HG02870 (cell line): ENCODE results near the gene WDR59.
"Not testable (repeated sequence)": the region's sequence is repeated elsewhere in the genome, so short reads cannot be mapped to it uniquely, and the experiment has no call there.

Source experiments
- ATAC-seq: cut with Tn5 transposase; IDR thresholded peaks from one replicate; pipeline ENCODE4 v1.9.1; 2021; ENCODE audit warnings: mild to moderate bottlenecking, moderate library complexity; ENCODE audit not compliant: unreplicated experiment

Gene WDR59, protein sequence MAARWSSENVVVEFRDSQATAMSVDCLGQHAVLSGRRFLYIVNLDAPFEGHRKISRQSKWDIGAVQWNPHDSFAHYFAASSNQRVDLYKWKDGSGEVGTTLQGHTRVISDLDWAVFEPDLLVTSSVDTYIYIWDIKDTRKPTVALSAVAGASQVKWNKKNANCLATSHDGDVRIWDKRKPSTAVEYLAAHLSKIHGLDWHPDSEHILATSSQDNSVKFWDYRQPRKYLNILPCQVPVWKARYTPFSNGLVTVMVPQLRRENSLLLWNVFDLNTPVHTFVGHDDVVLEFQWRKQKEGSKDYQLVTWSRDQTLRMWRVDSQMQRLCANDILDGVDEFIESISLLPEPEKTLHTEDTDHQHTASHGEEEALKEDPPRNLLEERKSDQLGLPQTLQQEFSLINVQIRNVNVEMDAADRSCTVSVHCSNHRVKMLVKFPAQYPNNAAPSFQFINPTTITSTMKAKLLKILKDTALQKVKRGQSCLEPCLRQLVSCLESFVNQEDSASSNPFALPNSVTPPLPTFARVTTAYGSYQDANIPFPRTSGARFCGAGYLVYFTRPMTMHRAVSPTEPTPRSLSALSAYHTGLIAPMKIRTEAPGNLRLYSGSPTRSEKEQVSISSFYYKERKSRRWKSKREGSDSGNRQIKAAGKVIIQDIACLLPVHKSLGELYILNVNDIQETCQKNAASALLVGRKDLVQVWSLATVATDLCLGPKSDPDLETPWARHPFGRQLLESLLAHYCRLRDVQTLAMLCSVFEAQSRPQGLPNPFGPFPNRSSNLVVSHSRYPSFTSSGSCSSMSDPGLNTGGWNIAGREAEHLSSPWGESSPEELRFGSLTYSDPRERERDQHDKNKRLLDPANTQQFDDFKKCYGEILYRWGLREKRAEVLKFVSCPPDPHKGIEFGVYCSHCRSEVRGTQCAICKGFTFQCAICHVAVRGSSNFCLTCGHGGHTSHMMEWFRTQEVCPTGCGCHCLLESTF

DNA sequence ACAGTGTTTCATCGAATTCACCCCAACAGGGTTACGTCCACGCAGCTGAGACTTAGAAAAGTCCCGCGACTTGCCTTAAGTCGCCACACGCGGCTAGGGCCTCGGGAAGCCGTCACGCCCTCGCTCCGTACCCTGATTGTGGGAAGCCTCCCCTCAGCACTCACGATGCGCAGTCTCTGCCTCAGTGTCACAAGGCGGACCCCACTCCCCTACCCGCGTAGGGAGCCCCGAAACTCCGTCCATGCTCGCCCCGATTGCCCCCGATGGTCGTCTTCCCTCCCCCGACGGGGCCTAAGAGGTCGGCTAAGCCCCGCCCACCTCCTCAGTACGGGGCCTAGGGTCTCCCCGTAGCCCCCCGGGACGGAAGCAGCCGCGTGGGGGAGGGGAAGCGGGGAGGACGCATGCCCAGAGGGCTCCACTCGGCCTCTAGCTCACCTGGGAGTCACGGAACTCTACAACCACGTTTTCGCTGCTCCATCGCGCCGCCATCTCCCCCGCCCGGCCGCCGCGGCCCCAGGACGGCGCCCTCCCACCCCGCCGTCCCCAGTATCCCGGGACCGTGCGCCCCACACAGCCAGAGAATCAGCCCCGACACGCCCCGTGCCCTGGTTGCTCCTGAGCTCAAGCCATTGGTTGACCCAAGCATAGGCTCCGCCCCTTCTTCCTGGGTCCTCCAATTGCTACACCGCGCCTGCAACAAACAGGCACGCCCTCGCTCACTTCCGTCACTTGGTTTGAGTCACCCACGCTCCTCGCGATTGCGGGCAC is at the start of gene WDR59:
TSS of gene WDR59 (minus strand) at position 595 of the 768 bp plus-strand sequence. CDS start at position 489, 106 bp downstream.
- peak; percentile 99 for ATAC-seq

DNA sequence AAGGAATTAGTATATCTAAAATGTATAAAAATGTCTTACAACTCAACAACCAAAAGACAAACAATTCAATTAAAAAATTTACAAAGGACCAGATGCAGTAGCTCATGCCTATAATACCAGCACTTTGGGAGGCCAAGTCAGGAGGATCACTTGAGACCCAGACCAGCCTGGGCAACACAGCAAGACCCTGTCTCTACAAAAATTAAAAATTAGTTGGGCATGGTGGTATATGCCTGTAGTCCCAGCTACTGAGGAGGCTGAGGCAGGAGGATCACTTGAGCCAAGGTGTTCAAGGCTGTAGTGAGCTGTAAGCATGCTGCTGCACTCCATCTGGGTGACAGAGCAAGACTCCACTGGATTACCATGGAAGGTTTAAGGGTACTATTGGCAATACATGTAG is 47.7 kb upstream of the WDR59 start:
- ATAC-seq = no peak

DNA sequence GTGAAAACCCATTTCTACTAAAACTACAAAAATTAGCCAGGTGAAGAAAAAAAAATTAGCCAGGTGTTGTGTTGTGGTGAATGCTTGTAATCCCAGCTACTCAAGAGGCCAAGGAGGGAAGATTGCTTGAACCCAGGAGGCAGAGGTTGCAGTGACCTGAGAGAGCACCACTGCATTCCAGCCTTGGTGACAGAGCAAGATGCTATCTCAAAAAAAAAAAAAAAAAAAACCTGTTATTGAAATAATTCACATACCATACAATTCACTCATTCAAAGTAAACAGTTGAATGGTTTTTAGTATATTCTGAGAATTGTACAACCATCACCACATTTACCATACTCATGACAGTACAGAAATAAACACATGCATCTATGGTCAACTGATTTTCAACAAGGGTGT is 44.9 kb upstream of the WDR59 start:
- no peak for ATAC-seq

DNA sequence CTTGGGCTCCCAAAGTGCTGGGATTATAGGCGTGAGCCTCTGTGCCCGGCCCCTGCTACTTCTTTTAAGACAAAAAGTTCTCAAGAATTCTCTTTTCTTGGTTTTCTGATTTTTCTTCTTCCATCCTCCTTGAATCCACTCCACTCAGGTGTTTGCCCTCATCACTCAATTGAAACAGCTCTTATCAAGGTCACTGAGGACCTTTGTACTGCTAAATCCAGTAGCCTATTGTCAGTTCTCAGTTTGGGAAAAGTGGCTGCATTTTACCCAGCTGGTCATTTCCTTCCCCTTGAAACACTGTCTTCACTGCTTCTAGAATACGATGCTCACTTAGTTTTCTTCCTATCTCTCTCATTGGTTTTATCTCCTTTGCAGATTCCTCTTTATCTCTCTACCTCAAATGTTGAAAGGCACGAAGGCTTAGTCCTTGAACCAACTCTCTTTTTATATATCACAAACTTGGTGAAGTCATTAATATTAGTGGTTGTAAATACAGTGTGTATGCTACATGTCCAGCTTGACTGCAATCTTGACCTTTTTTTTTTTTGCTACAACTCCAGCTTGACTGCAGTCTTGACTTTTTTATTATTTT is 43.7 kb upstream of the WDR59 start:
- ATAC-seq = no peak

DNA sequence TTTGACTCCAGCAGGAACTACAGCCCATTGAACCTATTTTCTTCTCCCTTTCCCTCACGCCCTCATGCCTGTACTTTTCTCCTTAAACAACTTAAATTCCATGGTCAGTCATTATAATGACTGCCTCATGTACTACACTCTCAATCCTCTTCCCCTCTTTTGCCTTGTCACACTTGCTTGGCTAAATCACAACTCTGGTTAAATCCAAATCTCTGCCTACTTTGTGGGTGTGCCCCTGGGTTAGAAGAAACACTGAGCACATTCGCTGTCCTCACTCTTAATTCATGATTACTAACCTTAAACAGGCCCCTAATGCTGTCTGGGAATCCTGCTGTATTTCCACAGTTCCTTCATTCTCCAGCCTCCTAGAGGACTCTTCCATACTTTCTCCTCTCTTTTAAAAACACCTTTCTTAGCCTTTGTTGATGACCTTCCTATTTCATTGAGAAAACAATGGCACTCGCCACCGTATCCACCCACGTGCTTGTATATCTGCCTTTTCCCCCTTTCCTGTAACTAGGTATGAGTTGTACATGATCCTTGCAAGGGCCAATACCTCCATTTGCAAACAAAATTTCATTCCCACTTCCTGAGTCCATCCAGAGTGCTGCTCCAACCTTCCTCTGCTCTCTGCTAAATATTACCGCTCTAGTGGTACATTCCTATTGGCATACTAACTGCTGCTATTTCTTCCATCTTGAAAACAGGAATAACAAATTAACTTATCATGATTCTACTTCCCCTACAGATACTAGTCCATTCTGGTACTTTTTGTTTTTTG is 42.8 kb upstream of the WDR59 start:
- ATAC-seq = no peak

DNA sequence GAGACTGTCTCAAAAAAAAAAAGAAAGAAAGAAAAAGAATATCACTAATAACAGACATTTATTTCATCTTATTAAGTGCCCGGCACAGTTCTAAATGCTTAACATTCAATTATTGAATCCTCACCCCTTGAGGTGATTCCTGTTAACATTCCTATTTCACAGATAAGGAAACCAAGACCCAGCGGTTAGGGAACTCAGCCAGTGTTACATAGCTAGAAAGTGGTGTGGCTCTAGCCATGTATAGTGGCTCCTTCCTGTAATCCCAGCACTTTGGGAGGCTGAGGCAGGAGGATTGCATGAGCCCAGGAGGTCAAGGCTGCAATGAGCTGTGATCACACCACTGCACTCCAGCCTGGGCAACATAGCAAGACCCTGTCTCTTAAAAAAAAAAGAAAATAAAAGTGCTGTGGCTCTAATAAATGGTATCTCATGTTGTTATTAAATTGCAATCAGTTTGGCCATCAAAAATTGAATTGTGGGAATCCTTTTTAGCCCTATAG is 42.0 kb upstream of the WDR59 start:
- ATAC-seq = no peak

DNA sequence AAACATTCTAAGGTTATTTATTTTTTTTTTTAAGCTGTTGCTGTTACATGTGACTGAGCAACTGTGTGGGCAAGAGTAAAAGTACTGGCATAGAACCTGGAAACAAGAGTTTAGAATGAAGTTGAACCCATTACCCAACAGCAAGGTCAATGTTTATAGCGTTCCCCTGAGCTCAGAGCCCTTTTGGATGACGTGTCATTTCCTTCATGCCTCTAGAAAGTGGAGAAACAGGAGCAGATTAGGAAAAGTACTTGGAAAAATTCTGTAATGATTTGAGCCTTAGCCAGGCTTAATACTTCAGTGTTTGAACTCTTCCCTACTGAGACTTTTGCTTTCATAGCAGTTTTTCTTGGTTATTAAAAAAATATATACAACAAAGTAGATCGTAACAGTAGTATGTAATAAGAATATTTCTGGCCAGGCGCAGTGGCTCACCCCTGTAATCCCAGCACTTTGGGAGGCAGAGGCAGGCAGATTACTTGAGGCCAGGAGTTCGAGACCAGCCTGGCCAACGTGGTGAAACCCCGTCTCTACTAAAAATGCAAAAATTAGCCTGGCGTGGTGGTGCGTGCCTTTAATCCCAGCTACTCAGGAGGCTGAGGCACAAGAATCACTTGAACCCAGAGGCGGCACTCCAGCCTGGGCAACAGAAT is 41.4 kb upstream of the WDR59 start:
- ATAC-seq = not testable (repeated sequence)

DNA sequence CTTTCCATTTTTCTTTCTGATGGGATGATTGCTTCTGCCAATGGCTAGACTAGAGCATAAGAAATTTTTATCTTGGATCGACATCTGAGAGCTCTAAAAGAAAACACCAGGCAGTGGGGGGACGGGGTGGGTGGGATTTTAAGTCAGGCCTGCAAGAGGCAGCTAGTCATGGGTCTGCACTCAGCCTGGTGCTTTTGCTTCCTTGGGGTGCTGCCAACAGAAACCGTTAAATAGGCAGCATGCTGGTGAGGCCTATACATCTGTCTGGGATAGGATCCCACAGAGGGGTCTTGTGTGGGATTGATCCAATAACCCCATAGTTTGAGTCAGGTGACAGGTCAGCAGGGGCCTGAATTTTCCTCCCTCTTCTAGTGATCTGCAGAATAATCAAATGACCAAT is 40.8 kb upstream of the WDR59 start:
- no peak for ATAC-seq

DNA sequence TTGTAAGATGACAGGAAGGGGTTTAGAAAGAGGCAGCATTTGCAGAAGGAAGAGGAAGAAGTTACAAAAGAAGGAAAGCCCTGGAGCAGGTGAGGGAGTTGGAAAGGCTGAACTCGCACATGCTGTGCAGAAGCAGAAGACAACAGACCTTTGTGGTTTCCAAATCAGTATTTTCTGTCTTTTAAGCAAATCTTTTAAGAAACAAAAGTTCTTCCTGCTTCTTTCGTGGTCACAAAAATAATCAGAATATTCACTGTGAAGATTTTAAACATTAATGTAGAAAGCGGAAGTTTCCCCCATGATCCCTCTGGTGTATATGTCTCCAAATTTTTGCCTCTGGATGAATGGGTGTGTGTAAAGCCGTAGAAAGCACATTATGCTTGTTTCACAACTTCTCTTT is 39.7 kb upstream of the WDR59 start:
- no peak for ATAC-seq

DNA sequence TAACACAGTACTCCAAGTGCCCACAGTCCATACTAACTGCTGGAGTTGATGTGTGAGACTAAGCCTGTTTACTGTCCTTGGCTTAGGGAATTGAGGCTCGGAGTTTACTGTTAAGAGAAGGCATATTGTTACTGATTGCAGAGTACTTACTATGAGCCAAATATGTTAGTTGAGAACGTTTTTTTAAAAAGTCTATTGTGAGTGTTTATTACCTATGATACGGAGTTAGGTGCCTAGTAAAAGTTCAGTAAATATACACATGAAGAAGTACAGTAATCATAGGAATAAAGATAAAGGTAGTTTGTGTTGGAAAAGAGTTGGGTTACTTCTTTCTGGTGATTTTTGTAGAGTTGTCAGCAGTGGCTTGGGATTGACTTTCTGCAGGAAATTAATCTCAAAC is 39.3 kb upstream of the WDR59 start:
- no peak for ATAC-seq

DNA sequence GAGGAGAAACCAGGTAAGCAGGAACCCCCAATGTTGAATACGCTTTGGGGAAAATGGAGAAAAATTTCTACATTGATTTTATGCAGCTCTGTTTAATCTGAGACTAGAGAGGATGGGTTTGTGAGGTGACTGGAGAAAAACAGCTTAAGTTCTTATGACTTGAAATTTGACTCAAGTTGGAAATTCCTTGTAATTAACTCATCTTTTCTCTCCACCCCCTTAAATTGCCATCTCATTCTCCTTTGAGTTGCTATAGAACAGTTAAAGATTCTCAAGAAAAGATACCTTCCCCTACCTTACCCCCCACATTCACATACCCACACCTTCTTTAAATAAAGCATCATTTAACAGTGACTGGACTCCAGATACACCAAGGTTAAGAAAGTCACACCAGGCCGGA is 38.1 kb upstream of the WDR59 start:
- no peak for ATAC-seq

DNA sequence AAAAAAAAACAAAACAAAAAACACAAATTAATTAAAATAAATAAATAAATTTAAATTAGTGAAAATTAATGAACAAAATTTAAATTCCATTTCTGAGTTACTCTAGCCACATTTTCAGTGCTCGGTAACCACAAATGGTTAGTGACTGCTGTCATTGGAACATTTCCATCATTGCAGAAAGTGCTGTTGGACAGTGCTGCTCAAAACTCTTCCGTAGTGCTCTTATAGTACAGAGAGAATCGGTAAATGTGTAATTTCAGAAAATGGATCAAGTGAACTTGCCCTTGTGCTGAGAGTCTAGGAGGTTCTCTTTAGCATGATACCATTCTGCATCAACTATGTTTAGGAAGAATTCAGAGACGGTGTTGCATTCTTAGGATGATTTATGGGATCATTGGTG is 37.6 kb upstream of the WDR59 start:
- ATAC-seq = no peak

DNA sequence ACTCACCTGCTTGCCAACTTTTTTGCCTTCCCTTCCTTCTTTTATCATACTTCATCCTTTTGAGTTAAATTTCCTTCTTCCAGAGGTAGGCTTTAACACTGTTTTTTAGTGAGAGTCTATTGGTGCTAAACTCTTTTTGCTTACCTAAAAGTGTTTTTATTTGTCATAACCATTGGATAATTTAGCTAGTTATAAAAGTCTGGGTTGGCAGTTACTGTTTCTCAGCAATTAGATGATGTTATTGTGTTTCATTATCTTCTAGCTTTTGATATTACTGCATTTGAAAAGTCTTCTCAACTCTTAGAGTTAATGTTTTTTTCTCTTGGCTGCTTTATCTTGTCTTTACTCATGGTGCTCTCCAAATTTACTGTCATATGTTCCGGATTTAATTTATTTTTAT is 36.5 kb upstream of the WDR59 start:
- ATAC-seq = no peak

DNA sequence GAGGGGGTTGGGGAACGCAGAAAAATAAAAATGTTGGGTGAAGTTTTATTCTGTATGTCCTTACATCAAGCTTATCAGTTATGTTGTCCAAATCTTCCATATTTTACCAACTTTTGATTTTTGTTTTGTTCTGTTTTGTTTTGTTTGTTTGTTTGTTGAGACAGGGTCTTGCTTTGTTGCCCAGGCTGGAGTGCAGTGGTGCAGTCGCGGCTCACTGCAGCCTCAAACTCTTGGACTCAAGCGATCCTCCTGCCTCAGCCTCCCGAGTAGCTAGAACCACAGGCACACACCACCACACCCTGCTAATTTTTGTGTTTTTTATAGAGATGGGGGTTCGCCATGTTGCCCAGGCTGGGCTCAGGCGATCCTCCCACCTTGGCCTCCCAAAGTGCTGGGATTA is 34.7 kb upstream of the WDR59 start:
- ATAC-seq = no peak

DNA sequence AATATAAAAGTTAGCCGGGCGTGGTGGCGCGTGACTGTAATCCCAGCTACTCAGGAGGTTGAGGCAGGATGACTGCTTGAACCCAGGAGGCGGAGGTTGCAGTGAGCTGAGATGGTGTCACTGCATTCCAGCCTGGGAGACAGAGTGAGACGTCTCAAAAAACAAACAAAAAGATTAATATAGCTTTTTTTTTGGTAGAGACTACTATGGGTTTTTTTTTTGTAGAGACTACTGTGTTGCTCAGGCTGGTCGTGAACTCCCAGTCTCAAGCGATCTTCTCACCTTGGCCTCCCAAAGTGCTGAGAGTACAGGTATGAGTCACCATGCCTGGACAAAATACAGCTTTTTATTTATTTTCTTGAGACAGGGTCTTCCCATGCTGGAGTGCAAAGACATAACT is 34.1 kb upstream of the WDR59 start:
- ATAC-seq = no peak

DNA sequence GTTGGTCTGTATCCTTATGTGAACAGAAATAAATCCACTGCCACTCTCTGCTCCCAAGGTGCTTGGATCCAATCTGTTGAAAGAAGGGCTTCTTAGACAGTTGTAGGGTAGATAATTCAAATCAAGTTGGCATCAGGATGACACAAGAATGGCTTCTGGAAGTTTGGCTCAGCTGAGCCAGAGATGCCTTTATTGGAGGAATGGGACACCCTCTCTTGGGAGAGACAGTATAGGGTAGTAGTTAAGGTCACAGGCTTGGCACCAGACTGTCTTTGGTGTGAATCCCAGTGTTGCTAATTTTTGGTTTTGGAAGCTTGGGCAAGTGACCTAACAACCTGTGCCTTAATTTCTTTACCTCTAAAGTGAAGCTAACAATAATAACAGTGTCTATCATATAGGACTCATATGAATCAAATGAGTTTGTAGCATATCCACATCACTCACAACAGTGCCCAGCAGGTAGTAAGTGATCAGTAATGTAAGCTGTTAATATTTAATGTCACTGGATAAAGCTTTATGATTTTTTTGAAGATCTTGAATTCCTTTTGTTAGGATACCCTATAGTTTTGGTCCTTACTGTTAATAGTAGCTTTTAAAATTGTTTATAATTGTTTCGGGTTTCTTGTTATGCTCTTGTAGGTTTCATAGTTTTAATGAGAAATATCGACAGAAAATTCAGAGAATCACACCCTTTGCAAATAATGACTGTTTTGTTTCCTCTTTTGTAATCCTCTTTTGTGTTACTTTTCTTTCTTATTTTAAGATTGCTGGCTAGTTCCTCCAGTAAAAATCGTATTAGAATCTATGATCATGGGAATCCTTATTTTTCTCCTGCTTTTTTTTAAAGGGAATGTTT is 33.0 kb upstream of the WDR59 start:
- ATAC-seq = no peak

DNA sequence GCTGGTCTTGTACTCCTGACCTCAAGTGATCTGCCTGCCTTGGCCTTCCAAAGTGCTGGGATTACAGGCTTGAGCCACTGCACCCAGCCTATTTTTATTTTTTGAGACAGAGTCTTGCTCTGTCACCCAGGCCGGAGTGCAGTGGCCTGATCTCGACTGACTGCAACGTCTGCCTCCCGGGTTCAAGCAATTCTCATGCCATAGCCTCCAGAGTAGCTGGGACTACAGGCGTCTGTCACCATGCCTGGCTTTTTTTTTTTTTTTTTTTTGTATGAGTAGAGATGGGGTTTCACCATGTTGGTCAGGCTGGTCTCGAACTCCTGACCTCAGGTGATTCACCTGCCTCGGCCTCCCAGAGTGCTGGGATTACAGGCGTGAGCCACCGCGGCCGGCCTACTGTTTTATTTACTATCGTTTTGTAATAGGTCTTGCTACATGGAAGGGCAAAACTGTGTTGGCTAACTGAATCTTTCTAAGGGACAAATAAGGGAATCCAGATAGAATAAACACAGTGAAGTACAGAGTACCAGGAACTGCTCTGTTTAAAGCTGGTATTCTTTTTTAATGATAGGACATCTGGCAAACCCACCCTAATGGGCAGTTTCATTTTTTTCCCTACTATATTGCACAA is 31.6 kb upstream of the WDR59 start:
- not testable (repeated sequence) for ATAC-seq

DNA sequence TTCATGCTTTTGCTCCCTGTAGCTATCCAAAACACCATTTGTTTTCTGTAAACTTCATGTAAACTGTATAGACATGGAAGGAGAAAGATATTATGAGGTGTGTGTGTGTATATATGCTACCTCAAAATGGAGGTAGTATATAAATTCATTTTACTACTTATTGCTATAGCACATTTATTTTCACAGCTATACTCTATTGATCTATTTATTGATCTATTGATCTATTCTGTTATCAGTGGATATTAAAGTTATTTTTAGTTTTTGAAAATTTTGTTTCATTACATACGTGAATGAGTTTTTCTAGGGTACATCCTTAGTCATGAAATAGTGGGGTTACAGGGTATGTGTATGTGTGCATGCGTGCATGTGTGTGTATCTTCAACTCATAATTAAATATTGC is 29.4 kb upstream of the WDR59 start:
- no peak for ATAC-seq
